Progenitor cell of endocrine pancreas (in vitro differentiated cells): ENCODE data around the gene TMEM229A. TPM values are rescaled to one million over a fixed set of nuclear protein-coding genes. Genes with fewer than 3 reads are reported as not detected.

Experiments used
- DNase-seq: peaks from one replicate; pipeline ENCODE4 v3.0.0; 2021; ENCODE audit warnings: low spot score; ENCODE audit not compliant: unreplicated experiment
- H3K27ac Mint-ChIP-seq: 2 replicates; pipeline ENCODE4 v1.8.0; 2021; ENCODE audit warnings: mild to moderate bottlenecking, moderate library complexity, mixed read lengths
- H3K27me3 Mint-ChIP-seq: 2 replicates; pipeline ENCODE4 v1.8.0; 2021; ENCODE audit warnings: mixed read lengths
- H3K36me3 Mint-ChIP-seq: 2 replicates; pipeline ENCODE4 v1.8.0; 2022; ENCODE audit warnings: mixed read lengths; ENCODE audit not compliant: insufficient read depth
- H3K4me1 Mint-ChIP-seq: 2 replicates; pipeline ENCODE4 v1.8.0; 2021; ENCODE audit warnings: low read depth, mixed read lengths
- H3K4me3 Mint-ChIP-seq: 2 replicates; pipeline ENCODE4 v1.8.0; 2021; ENCODE audit warnings: low read depth, mild to moderate bottlenecking, moderate library complexity, mixed read lengths
- H3K9me3 Mint-ChIP-seq: 2 replicates; pipeline ENCODE4 v1.8.0; 2021; ENCODE audit warnings: low read depth, mixed read lengths
- CTCF ChIP-seq: fragments of 200-600 bp; sonication (generic); IDR thresholded peaks from one replicate; pipeline ENCODE4 v1.5.0; 2021; ENCODE audit warnings: antibody characterized with exemption, mild to moderate bottlenecking; ENCODE audit not compliant: unreplicated experiment
- total RNA-seq: library from RNA; stranded (reverse); gene quantifications from 2 replicates; pipeline ENCODE4 v1.2.1, GENCODE V29; 2021

TMEM229A gene
- total RNA-seq, 1 donor from 2014 or later: not detected

- no peak overlapping the region for H3K27ac Mint-ChIP-seq
- no peak for TF ChIP-seq CTCF
- peaks cover under 1% of the 10 kb centered on the region for H3K9me3 Mint-ChIP-seq
- no peaks in the 10 kb centered on the region for H3K4me1 Mint-ChIP-seq
- DNase-seq: no peak
- H3K4me3 Mint-ChIP-seq: no peak overlapping the region
- H3K27me3 Mint-ChIP-seq: no peaks in the 10 kb centered on the region
- no peaks in the 10 kb centered on the region for H3K36me3 Mint-ChIP-seq
Observed at GRCh38 chr7:124072603-124073309, 39.9 kb upstream of the TMEM229A start.

GRCh38 chr7:124071843-124072242 lies 39.0 kb upstream of the TMEM229A start:
- Mint-ChIP-seq H3K27me3 (no peaks in the 10 kb centered on the region), H3K4me1 (no peaks in the 10 kb centered on the region), H3K27ac (no peak overlapping the region), H3K36me3 (no peaks in the 10 kb centered on the region), H3K4me3 (no peak overlapping the region), H3K9me3 (no peaks in the 10 kb centered on the region)
- TF ChIP-seq CTCF: no peak
- DNase-seq: no peak

GRCh38 chr7:124062171-124062570 lies 29.3 kb upstream of the TMEM229A start:
- no peak for TF ChIP-seq CTCF
- Mint-ChIP-seq H3K27ac (no peak overlapping the region), H3K36me3 (no peaks in the 10 kb centered on the region), H3K27me3 (no peaks in the 10 kb centered on the region), H3K9me3 (peaks cover 3% of the 10 kb centered on the region), H3K4me1 (peaks cover 8% of the 10 kb centered on the region), H3K4me3 (no peak overlapping the region)
- no peak for DNase-seq

- Mint-ChIP-seq H3K9me3 (peaks cover 3% of the 10 kb centered on the region), H3K4me3 (no peak overlapping the region), H3K27ac (no peak overlapping the region), H3K36me3 (no peaks in the 10 kb centered on the region), H3K4me1 (peaks cover 8% of the 10 kb centered on the region), H3K27me3 (no peaks in the 10 kb centered on the region)
- TF ChIP-seq CTCF: no peak
- no peak for DNase-seq
Observed at GRCh38 chr7:124060528-124060927, 27.7 kb upstream of the TMEM229A start.

GRCh38 chr7:124059375-124059774 lies 26.5 kb upstream of the TMEM229A start:
- no peaks in the 10 kb centered on the region for H3K36me3 Mint-ChIP-seq
- H3K9me3 Mint-ChIP-seq: no peaks in the 10 kb centered on the region
- no peak overlapping the region for H3K4me3 Mint-ChIP-seq
- no peak for TF ChIP-seq CTCF
- no peaks in the 10 kb centered on the region for H3K27me3 Mint-ChIP-seq
- no peak for DNase-seq
- H3K27ac Mint-ChIP-seq: no peak overlapping the region
- peaks cover 8% of the 10 kb centered on the region for H3K4me1 Mint-ChIP-seq
